Loucy (cell line): ENCODE measurements around the gene MAVS.

Experiments
- EZH2phosphoT487 ChIP-seq: fragments of 200-600 bp; IDR thresholded peaks from 2 replicates; pipeline ENCODE4 v1.6.1; 2018; ENCODE audit warnings: antibody characterized with exemption, mild to moderate bottlenecking, moderate library complexity, borderline replicate concordance
- TF ChIP-seq, protein P1 (sequence below): fragments of 200-600 bp; sonication (generic); conservative IDR thresholded peaks from 2 replicates; pipeline ENCODE4 v1.5.1; 2014; ENCODE audit warnings: mild to moderate bottlenecking, antibody characterized with exemption, low read length

DNA sequence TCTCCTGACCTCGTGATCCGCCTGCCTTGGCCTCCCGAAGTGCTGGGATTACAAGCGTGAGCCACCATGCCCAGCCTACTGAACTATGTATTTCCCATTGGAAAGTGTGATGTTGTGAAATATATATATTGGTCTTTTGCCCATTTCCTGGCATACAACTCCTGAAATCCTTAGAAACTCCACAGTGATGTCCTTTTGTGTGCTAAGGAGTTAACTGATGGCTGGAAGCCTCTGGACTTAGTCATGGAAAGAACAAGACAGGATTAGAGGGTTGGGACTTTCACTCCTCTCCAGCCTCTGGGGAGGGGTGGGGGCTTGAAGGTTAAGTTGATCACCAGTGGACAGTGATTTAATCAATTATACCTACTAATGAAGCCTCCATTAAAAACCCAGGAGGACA is 49.7 kb downstream of the MAVS start:
- TF ChIP-seq, protein P1, sequence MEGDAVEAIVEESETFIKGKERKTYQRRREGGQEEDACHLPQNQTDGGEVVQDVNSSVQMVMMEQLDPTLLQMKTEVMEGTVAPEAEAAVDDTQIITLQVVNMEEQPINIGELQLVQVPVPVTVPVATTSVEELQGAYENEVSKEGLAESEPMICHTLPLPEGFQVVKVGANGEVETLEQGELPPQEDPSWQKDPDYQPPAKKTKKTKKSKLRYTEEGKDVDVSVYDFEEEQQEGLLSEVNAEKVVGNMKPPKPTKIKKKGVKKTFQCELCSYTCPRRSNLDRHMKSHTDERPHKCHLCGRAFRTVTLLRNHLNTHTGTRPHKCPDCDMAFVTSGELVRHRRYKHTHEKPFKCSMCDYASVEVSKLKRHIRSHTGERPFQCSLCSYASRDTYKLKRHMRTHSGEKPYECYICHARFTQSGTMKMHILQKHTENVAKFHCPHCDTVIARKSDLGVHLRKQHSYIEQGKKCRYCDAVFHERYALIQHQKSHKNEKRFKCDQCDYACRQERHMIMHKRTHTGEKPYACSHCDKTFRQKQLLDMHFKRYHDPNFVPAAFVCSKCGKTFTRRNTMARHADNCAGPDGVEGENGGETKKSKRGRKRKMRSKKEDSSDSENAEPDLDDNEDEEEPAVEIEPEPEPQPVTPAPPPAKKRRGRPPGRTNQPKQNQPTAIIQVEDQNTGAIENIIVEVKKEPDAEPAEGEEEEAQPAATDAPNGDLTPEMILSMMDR = no peak
- TF ChIP-seq EZH2phosphoT487 = no peak
